ENCODE data around the gene RBM26.
"Not testable (repeated sequence)": the region's sequence is repeated elsewhere in the genome, so short reads cannot be mapped to it uniquely, and the experiment has no call there.

Gene RBM26

DNA sequence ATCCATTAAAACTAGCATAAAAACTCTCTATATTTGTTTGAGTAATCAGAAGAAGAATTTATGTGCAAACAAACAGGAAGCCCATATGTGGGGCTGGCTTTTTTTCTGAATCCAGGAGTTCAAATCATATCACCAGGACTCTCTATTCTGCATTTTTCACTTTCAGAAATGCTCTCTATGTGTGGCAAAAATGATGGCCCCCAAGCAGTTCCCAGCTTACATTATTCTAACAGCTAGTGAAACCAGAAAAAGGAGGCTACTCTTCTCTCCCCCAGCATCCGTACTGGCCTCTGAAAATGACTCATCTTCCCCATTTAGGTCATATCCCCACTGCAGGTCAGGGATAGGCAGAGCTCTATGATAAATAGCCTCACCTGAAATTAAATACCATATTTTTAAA, 20.4 kb downstream of the RBM26 start:
- no peak for DNase-seq (ENCODE audit: low read depth, low spot score)

GRCh38 chr13:79384022-79384610, 21.9 kb downstream of the RBM26 start:
- DNase-seq (ENCODE audit: low read depth, low spot score) = no peak

GRCh38 chr13:79382545-79383275, 23.3 kb downstream of the RBM26 start:
- DNase-seq (ENCODE audit: low read depth, low spot score) = no peak

- DNase-seq (ENCODE audit: low read depth, low spot score) = no peak
Measured at GRCh38 chr13:79380997-79381396, 25.1 kb downstream of the RBM26 start.

DNA sequence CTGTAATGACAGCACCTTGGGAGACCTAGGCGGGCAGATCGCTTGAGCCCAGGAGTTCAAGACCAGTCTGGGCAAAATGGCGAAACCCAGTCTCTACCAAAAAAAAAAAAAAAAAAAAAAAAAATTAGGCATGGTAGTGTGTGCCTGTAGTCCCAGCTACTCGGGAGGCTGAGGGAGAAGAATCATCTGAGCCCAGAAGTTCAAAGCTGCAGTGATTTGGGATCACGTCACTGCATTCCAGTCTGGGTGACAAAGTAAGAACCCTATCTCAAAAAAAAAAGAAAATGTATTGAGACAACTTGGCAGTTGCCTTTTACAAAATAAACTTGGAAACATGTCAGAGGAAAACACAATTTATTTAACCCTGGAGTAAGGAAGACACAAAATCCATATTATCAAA, 26.8 kb downstream of the RBM26 start:
- no peak for DNase-seq (ENCODE audit: low read depth, low spot score)

GRCh38 chr13:79376843-79377242, 29.2 kb downstream of the RBM26 start:
- DNase-seq (ENCODE audit: low read depth, low spot score) = no peak

- no peak for DNase-seq (ENCODE audit: low read depth, low spot score)
Measured at GRCh38 chr13:79374578-79374977, 31.5 kb downstream of the RBM26 start.

DNA sequence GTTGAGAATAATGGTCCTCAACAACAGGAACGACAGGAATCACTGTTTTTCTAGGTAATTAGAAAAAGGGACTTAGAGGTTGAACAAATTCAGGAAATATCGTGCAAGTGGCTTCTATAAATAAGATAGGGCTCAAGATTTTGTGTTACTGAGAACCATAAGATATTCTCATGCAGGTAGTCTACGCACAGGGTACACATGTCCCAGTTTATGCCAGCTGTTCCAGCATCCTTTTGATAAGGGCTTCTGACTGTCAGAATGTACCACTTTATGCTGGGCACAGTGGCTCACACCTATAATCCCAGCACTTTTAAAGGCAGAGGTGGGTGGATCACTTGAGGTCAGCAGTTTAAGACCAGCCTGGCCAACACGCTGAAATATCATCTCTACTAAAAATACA, 32.1 kb downstream of the RBM26 start:
- no peak for DNase-seq (ENCODE audit: low read depth, low spot score)

GRCh38 chr13:79369226-79369625, 36.8 kb downstream of the RBM26 start:
- no peak for DNase-seq (ENCODE audit: low read depth, low spot score)

GRCh38 chr13:79365981-79366380, 40.1 kb downstream of the RBM26 start:
- no peak for DNase-seq (ENCODE audit: low read depth, low spot score)

GRCh38 chr13:79361299-79361698, 44.8 kb downstream of the RBM26 start:
- DNase-seq (ENCODE audit: low read depth, low spot score) = no peak

DNA sequence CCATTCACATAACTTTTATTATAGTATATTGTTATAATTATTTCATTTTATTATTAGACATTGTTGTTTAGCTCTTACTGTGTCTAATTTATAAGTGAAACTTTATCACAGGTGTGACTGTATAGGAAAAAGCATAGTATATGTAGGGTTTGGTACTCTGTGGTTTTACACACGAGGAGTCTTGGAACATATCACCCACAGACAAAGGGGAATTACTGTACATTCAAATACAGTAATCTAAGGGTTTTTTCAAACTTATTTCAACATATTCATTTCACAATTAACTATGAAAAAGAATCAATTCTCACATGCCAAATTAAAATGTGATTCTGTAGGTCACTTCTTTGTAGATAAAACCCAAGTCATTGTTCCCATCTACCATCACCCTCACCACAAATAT, 46.0 kb downstream of the RBM26 start:
- no peak for DNase-seq (ENCODE audit: low read depth, low spot score)

DNA sequence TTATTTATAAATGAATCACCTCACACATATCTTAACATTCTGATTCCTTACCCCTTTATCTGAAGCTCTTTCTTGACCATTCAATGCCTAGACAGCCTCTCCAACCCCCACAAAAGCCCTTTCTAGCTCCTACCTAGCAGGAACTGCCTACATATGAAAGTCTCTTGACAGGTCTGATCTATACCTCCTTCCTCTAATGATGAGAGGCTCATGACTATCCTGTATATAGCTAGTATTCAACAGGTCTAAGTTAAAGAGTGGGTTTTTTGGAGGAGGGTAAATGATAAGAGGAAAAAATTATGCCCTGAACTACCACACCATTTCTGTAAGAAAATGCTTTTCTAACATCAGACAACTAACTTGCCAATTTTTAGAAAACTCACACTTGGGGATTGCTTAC, 47.0 kb downstream of the RBM26 start:
- no peak for DNase-seq (ENCODE audit: low read depth, low spot score)

- no peak for DNase-seq (ENCODE audit: low read depth, low spot score)
Measured at GRCh38 chr13:79354285-79354684, 51.8 kb downstream of the RBM26 start.

DNA sequence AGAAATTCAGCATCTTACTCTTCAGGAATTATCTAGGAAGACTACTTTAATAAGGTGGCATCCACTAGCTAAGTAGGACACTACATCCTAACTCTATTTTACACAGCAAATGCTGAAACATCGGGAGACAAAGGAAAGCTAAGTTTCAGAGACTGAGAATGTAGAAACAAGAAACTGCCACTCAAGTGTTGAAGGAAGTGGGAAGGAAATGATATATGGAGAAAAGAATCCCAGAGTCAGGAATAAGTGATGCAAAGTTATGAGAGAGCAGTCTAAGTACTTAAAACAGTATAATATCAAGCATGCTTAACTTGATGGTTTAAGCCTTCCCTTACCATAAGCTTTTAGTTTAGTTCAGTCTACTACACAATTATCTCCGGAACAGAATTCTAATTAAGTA, 52.4 kb downstream of the RBM26 start:
- no peak for DNase-seq (ENCODE audit: low read depth, low spot score)

DNA sequence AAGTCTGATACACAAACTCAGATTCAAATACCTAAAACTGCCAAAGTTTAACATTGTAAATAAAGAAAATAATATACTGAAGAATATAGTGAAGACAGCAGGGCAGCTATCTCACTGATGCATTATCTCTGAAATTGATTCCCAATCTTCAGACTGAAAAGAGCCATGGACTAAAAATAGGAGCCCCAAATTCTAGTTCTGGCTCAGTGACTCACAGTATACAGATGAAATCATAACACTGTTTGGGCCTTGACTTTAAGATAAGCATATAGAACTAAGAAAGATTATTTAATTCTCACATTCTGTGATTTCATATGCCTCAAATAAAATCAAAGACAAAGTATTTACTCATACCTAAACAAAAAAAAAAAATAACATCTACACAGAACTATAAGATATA, 53.9 kb downstream of the RBM26 start:
- no peak for DNase-seq (ENCODE audit: low read depth, low spot score)

DNA sequence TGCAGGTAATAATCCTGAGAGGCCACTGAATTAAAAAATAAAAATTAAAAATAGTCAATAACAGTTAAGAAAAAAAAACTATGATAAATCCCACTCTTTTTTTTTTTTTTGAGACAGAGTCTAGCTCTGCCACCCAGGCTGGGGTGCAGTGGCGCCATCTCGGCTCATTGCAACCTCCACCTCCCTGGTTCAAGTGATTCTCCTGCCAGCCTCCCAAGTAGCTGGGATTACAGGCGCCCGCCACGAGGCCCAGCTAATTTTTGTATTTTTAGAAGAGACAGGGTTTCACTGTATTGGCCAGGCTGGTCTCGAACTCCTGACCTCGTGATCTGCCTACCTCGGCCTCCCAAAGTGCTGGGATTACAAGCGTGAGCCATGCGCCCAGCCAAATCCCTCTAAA, 56.4 kb downstream of the RBM26 start:
- not testable (repeated sequence) for DNase-seq (ENCODE audit: low read depth, low spot score)

DNA sequence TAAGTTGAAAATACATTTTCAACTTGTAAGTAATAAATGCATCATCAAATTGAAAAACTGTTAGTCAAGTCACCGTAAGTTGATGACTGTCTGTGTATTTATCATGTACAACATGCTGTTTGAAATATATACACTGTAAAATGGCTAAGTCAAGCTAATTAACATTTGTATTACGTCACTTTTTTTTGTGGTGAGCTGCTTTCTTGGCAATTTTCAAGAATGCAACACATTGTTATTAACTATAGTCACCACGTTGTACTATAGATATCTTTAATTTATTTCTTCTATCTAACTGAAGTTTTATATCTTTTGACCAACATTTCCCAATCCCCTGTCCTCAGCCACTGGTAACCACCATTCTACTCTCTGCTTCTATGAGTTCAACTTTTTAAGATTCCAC, 57.0 kb downstream of the RBM26 start:
- DNase-seq (ENCODE audit: low read depth, low spot score) = no peak

DNA sequence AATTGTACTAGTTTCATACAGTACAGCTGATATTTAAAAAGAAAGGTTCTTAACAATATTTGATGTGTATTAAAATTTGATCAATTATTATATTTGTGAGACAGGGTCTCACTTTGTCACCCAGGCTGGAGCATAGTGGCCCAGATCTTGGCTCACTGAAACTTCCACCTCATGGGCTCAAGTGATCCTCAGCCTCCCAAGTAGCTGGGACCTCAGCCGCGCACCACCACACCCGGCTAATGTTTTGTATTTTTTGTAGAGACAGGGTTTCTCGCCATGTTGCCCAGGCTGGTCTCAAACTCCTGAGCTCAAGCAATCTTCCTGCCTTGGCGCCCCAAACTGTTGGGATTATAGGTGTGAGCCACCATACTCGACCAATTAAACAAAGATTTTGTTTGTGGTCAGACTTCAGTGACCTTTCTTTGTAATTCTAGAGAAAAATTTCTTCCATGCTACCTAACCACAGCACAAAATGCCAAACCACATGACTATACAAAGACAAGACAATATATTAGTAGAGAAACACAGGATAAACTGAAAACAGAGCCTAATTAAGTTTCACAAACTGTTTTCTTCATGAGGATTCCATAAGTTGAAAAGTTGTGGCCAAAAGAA, 59.6 kb downstream of the RBM26 start:
- DNase-seq (ENCODE audit: low read depth, low spot score) = no peak

GRCh38 chr13:79341202-79341601, 64.9 kb downstream of the RBM26 start:
- DNase-seq (ENCODE audit: low read depth, low spot score) = no peak

- no peak for DNase-seq (ENCODE audit: low read depth, low spot score)
Measured at GRCh38 chr13:79340490-79340889, 65.6 kb downstream of the RBM26 start.

DNA sequence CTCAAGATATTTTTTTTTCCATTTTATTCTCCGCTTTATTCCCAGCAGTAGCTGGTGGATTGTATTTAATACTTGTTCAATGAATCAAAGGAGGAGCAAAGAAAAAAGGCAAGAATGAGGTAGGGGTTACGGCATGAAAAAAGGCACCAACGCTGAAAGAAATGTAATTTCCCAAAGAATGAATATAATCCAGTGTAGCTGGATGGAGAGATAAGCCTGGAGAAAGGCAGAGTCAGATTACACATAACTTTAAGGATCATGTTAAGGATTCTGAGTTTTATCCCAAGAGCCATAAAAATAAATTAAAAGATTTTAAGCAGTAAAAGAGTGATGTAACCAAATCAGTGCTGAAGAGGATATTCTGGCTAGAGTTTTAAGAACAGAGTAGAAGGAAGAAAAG, 67.7 kb downstream of the RBM26 start:
- no peak for DNase-seq (ENCODE audit: low read depth, low spot score)

DNA sequence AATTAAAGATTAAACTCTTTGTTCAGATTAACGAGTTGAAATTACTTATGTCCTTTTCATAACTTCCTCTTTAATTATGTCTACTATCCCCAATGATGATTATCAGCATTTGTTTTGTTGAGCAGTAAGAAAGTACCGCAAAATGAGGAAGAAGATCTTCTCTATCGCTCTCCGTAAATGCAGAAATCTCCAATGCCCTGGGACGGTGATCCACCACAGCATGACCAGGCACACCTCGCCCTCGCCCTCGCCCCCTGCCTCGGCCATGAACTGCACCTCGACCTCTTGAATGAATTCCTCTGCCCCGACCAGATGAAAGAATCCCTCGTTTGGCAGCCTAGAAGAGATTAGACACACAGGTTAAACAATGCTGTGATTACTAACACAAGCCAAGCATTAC, 69.1 kb downstream of the RBM26 start:
- no peak for DNase-seq (ENCODE audit: low read depth, low spot score)

Data from iPS DF 19.7 (cell line).